ENCODE measurements around the gene DARS2.
"Not testable (repeated sequence)": the region's sequence is repeated elsewhere in the genome, so short reads cannot be mapped to it uniquely, and the experiment has no call there.

DNA sequence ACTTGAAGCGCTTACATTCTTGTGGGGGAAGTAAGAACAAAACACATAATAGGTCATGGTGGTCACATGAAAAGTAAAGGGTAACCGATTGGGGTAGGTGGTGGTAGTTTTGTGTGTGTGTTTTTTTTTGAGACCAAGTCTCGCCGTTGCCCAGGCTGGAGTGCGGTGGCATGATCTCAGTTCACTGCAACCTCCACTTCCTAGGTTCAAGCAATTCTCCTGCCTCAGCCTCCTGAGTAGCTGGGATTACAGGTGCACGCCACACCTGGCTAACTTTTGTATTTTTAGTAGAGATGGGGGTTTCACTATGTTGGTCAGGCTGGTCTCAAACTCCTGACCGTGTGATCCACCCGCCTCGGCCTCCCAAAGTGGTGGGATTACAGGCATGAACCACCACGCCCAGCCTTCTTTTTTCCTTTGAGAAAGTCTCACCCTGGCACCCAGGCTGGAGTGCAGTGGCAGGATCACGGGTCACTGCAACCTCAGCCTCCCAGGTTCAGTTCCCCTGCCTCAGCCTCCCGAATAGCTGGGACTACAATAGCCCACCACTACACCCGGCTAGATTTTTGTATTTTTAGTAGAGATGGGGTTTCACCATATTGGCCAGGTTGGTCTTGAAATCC is 37.8 kb downstream of the DARS2 start:
- TF ChIP-seq POLR2A (IDR thresholded peaks at IDR 0.05), result not testable (repeated sequence)
- TF ChIP-seq, protein P1, sequence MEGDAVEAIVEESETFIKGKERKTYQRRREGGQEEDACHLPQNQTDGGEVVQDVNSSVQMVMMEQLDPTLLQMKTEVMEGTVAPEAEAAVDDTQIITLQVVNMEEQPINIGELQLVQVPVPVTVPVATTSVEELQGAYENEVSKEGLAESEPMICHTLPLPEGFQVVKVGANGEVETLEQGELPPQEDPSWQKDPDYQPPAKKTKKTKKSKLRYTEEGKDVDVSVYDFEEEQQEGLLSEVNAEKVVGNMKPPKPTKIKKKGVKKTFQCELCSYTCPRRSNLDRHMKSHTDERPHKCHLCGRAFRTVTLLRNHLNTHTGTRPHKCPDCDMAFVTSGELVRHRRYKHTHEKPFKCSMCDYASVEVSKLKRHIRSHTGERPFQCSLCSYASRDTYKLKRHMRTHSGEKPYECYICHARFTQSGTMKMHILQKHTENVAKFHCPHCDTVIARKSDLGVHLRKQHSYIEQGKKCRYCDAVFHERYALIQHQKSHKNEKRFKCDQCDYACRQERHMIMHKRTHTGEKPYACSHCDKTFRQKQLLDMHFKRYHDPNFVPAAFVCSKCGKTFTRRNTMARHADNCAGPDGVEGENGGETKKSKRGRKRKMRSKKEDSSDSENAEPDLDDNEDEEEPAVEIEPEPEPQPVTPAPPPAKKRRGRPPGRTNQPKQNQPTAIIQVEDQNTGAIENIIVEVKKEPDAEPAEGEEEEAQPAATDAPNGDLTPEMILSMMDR (IDR thresholded peaks at IDR 0.05 in 4 of 5, conservative IDR thresholded peaks at IDR 0.05 in 1 of 5), result not testable (repeated sequence)
